ENCODE results near the gene NUTF2.

The NUTF2 gene

GRCh38 chr16:67865318-67865717 lies 18.6 kb downstream of the NUTF2 start:
- DNase-seq: no peak

GRCh38 chr16:67868290-67868689 lies 21.6 kb downstream of the NUTF2 start:
- no peak for DNase-seq

GRCh38 chr16:67869653-67870052 lies 22.9 kb downstream of the NUTF2 start:
- no peak for DNase-seq

GRCh38 chr16:67871256-67871655 lies 24.5 kb downstream of the NUTF2 start:
- no peak for DNase-seq

- no peak for DNase-seq
Measured at GRCh38 chr16:67872131-67872630, 25.4 kb downstream of the NUTF2 start.

- peak; percentile 87 to 92 for DNase-seq
Measured at GRCh38 chr16:67872631-67873434, 26.1 kb downstream of the NUTF2 start, which contains the start of gene EDC4. EDC4 (plus strand) TSS chr16:67873052; CDS start chr16:67873262, 210 bp downstream.

GRCh38 chr16:67873435-67874370 lies 27.0 kb downstream of the NUTF2 start:
- DNase-seq: no peak

- no peak for DNase-seq
Measured at GRCh38 chr16:67874372-67874771, 27.6 kb downstream of the NUTF2 start.

GRCh38 chr16:67877064-67877463 lies 30.3 kb downstream of the NUTF2 start:
- DNase-seq: no peak

- DNase-seq: no peak
Measured at GRCh38 chr16:67878232-67878631, 31.5 kb downstream of the NUTF2 start.

GRCh38 chr16:67878846-67879245 lies 32.1 kb downstream of the NUTF2 start:
- DNase-seq: no peak

- DNase-seq: no peak
Measured at GRCh38 chr16:67879462-67879861, 32.7 kb downstream of the NUTF2 start.

- no peak for DNase-seq
Measured at GRCh38 chr16:67879936-67880335, 33.2 kb downstream of the NUTF2 start.

GRCh38 chr16:67880584-67880983 lies 33.9 kb downstream of the NUTF2 start:
- DNase-seq: no peak

GRCh38 chr16:67881621-67882161 lies 35.0 kb downstream of the NUTF2 start:
- no peak for DNase-seq

- no peak for DNase-seq
Measured at GRCh38 chr16:67882374-67883145, 35.8 kb downstream of the NUTF2 start.

GRCh38 chr16:67883146-67883871 lies 36.6 kb downstream of the NUTF2 start:
- DNase-seq: no peak

GRCh38 chr16:67883872-67884261 lies 37.1 kb downstream of the NUTF2 start:
- DNase-seq: peak; percentile 69 to 74

GRCh38 chr16:67884684-67885083 lies 38.0 kb downstream of the NUTF2 start, which contains the start of gene NRN1L:
NRN1L (plus strand) TSS chr16:67884885; CDS start chr16:67884904, 19 bp downstream.
- no peak for DNase-seq

- no peak for DNase-seq
Measured at GRCh38 chr16:67885545-67885944, 38.8 kb downstream of the NUTF2 start.

- DNase-seq: no peak
Measured at GRCh38 chr16:67885976-67886375, 39.2 kb downstream of the NUTF2 start.

GRCh38 chr16:67886387-67886786 lies 39.7 kb downstream of the NUTF2 start:
- no peak for DNase-seq

Data from CD4-positive, alpha-beta T cell treated with Interleukin-4 for 1 hour (primary cell).